ENCODE results near the gene IQSEC1.

Gene IQSEC1

DNA sequence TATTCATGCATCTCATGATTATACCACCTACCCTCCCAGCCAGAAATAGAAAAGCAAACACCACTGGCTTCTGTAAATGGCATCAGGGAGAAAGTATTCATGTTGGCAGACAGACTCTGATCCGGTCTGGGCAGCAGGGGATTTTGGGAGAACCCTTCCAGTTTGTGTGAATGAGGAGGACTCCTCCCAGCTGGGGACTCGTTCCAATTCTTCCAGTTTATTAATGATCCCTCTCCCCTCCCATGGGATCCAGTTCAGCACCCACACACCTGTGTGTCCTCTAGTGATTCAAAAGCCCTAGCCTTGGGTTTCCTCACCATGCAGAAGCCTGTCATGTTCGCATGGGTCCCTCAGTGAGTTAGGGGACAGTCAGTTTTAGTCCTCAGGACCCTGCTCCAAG, 110.9 kb downstream of the IQSEC1 start:
- peaks cover 100% of the 10 kb centered on the region in 10 experiments for H3K4me1 ChIP-seq
- H4K20me1 ChIP-seq: peaks cover 73 to 100% (median 98%) of the 10 kb centered on the region in 11 experiments
- H3K4me3 ChIP-seq: 0 out of 20 replicates have a peak overlapping the region, but pooled peaks of 1 of the 10 experiments have one; percentile 15
- H3K9me3 ChIP-seq (replicated peaks in 1 of 11): no peaks in the 10 kb centered on the region
- peak overlapping the region in 7 of 11 experiments; percentile 22 to 64 (median 43); a peak in 11 of 22 replicates for H3K9ac ChIP-seq
- H3K27ac ChIP-seq: peak overlapping the region in 7 of 11 experiments; percentile 27 to 90 (median 58); a peak in 12 of 22 replicates
- H3K27me3 ChIP-seq: no peaks in the 10 kb centered on the region; a peak in 1 of 22 replicates
- peak overlapping the region; percentile 96 to 100 (median 99) for H3K4me2 ChIP-seq
- peaks cover 0 to 35% (median 0%) of the 10 kb centered on the region in 11 experiments; a peak in 5 of 22 replicates for H3K36me3 ChIP-seq
- TF ChIP-seq Cebpa-rat (IDR thresholded peaks at IDR 0.05): no peak

DNA sequence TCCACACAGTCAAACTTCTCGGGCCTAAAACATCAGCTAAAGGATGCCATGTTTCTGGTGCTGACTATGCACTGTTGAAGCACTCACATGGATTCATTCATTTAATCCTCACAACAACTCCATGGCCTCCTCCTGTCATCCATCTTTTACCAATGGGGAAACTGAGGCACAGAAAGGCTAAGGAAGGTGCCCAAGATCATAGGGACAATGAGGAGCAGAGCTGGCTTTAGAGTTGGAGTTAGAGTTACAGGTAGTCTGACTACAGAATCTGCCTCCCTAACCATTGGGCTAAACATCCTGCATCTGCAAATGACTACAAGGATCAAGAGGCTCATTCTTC, 111.6 kb downstream of the IQSEC1 start:
- peak overlapping the region; percentile 96 to 100 (median 99) for H3K4me2 ChIP-seq
- H4K20me1 ChIP-seq: peaks cover 67 to 100% (median 98%) of the 10 kb centered on the region in 11 experiments
- H3K27ac ChIP-seq: peak overlapping the region in 6 of 11 experiments; percentile 34 to 91 (median 89); a peak in 8 of 22 replicates

DNA sequence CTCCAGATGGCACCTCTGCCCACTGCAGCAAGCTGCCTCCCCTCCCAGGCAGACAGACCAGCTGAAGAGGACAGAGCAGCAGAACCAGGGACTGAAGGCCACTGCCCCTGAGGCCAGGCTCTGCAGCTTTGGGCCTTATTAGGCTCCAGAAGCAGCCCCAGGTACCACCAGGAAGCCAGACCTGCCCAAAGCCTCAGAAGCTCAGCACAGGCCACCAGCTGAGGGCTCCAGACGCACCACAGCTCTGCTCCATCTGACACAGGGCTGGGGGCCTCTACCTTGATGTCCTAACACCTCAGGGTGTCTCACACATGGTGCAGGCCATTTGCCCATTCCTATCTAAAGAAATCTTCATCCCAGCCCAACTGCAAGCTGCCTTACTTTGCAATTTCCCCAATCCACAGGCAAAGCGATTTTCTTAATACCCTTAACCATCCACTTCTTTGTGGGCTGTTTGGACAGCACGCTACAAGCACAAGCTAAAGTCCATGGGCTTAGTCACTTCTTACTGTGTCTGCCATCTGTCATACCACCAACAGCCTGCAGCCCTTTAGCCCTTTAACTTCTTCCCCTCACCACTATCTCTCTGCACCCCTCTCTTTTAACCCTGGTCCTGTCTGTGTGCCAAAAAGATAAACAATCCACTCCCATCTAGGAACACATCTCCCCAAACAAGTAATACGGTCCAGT, 112.1 kb downstream of the IQSEC1 start:
- no peaks in the 10 kb centered on the region for H3K9me3 ChIP-seq (replicated peaks in 1 of 11)
- peak overlapping the region in 9 of 11 experiments; percentile 8 to 83 (median 64); a peak in 14 of 22 replicates for H3K9ac ChIP-seq
- peak overlapping the region in 8 of 11 experiments; percentile 59 to 91 (median 86); a peak in 16 of 22 replicates for H3K27ac ChIP-seq
- H3K4me2 ChIP-seq: peak overlapping the region; percentile 96 to 100 (median 99)
- no peaks in the 10 kb centered on the region for H3K27me3 ChIP-seq
- H3K4me1 ChIP-seq: peaks cover 100% of the 10 kb centered on the region in 10 experiments
- no peak for TF ChIP-seq Cebpa-rat (IDR thresholded peaks at IDR 0.05)
- H3K4me3 ChIP-seq: peak overlapping the region in 4 of 10 experiments; percentile 28 to 52 (median 45); a peak in 4 of 20 replicates
- H4K20me1 ChIP-seq: peaks cover 62 to 100% (median 98%) of the 10 kb centered on the region in 11 experiments
- H3K36me3 ChIP-seq: peaks cover 0 to 38% (median 0%) of the 10 kb centered on the region in 11 experiments; a peak in 5 of 22 replicates

More for the DNA sequence above, 111.6 kb downstream of the IQSEC1 start:
- Histone ChIP-seq H3K4me1 (peaks cover 100% of the 10 kb centered on the region in 10 experiments), H3K27me3 (no peaks in the 10 kb centered on the region), H3K9me3 (replicated peaks in 1 of 11) (no peaks in the 10 kb centered on the region), H3K4me3 (no peak overlapping the region), H3K9ac (peak overlapping the region in 3 of 11 experiments; percentile 64 to 83 (median 72); a peak in 6 of 22 replicates), H3K36me3 (peaks cover 0 to 38% (median 0%) of the 10 kb centered on the region in 11 experiments; a peak in 5 of 22 replicates)
- no peak for TF ChIP-seq Cebpa-rat (IDR thresholded peaks at IDR 0.05)

GRCh38 chr3:12960497-12960896, 112.7 kb downstream of the IQSEC1 start:
- no peak for TF ChIP-seq Cebpa-rat (IDR thresholded peaks at IDR 0.05)
- Histone ChIP-seq H3K4me1 (peaks cover 100% of the 10 kb centered on the region in 10 experiments), H3K27me3 (no peaks in the 10 kb centered on the region), H3K27ac (peak overlapping the region in 10 of 11 experiments; percentile 5 to 91 (median 80); a peak in 18 of 22 replicates), H3K9me3 (replicated peaks in 1 of 11) (no peaks in the 10 kb centered on the region), H3K9ac (peak overlapping the region in 9 of 11 experiments; percentile 22 to 83 (median 64); a peak in 17 of 22 replicates), H3K4me2 (peak overlapping the region; percentile 96 to 100 (median 99)), H3K4me3 (peak overlapping the region in 8 of 10 experiments; percentile 28 to 57 (median 44); a peak in 14 of 20 replicates), H3K36me3 (peaks cover 0 to 33% (median 0%) of the 10 kb centered on the region in 11 experiments; a peak in 5 of 22 replicates), H4K20me1 (peaks cover 55 to 100% (median 98%) of the 10 kb centered on the region in 11 experiments)

- Histone ChIP-seq H3K4me3 (peak overlapping the region in 8 of 10 experiments; percentile 28 to 57 (median 44); a peak in 14 of 20 replicates), H4K20me1 (peaks cover 50 to 100% (median 98%) of the 10 kb centered on the region in 11 experiments), H3K27ac (peak overlapping the region in 10 of 11 experiments; percentile 5 to 91 (median 80); a peak in 19 of 22 replicates), H3K9ac (peak overlapping the region in 9 of 11 experiments; percentile 22 to 83 (median 64); a peak in 17 of 22 replicates), H3K4me2 (peak overlapping the region; percentile 96 to 100 (median 99)), H3K36me3 (peaks cover 0 to 32% (median 0%) of the 10 kb centered on the region in 11 experiments; a peak in 5 of 22 replicates), H3K9me3 (replicated peaks in 1 of 11) (no peaks in the 10 kb centered on the region), H3K27me3 (no peaks in the 10 kb centered on the region), H3K4me1 (peaks cover 100% of the 10 kb centered on the region in 10 experiments)
- TF ChIP-seq Cebpa-rat (IDR thresholded peaks at IDR 0.05): no peak
Measured at GRCh38 chr3:12959838-12960378, 113.3 kb downstream of the IQSEC1 start.

DNA sequence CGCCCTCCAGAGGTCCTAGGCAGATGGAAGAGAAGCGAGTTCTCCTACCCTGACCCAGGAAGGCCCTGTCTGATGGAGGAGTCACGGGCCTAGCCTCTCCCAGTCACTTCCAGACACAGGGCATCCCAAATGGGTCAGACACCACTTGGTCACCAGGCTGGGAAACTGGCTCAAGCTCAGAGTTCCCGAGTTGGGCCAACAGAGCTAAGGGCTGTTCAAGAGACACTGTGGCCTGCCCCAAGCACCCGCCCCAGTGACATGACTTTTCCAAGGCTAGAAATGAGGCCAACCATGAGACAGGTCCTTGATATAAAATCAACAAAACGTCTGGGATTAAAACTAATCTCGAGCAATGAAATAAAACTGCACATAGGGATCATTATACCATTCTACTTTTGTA, 113.8 kb downstream of the IQSEC1 start:
- Histone ChIP-seq H3K27me3 (no peaks in the 10 kb centered on the region), H3K27ac (peak overlapping the region in 10 of 11 experiments; percentile 18 to 91 (median 80); a peak in 19 of 22 replicates), H3K9me3 (replicated peaks in 1 of 11) (no peaks in the 10 kb centered on the region), H3K9ac (peak overlapping the region in 10 of 11 experiments; percentile 9 to 83 (median 62); a peak in 18 of 22 replicates), H3K4me2 (peak overlapping the region; percentile 96 to 100 (median 99)), H4K20me1 (peaks cover 49 to 100% (median 98%) of the 10 kb centered on the region in 11 experiments), H3K4me1 (peaks cover 100% of the 10 kb centered on the region in 10 experiments), H3K4me3 (peak overlapping the region in 8 of 10 experiments; percentile 6 to 52 (median 30); a peak in 10 of 20 replicates), H3K36me3 (peaks cover 0 to 35% (median 0%) of the 10 kb centered on the region in 11 experiments; a peak in 5 of 22 replicates)
- TF ChIP-seq Cebpa-rat (IDR thresholded peaks at IDR 0.05): no peak

GRCh38 chr3:12957824-12958792, 115.1 kb downstream of the IQSEC1 start:
- no peaks in the 10 kb centered on the region for H3K9me3 ChIP-seq (replicated peaks in 1 of 11)
- no peak overlapping the region for H3K4me3 ChIP-seq
- H3K36me3 ChIP-seq: peaks cover 0 to 43% (median 0%) of the 10 kb centered on the region in 11 experiments; a peak in 7 of 22 replicates
- H3K27ac ChIP-seq: peak overlapping the region in 7 of 11 experiments; percentile 76 to 91 (median 88); a peak in 15 of 22 replicates
- TF ChIP-seq Cebpa-rat (IDR thresholded peaks at IDR 0.05): no peak
- H4K20me1 ChIP-seq: peaks cover 48 to 100% (median 98%) of the 10 kb centered on the region in 11 experiments; a peak in 21 of 22 replicates
- no peaks in the 10 kb centered on the region for H3K27me3 ChIP-seq
- peak overlapping the region in 6 of 11 experiments; percentile 43 to 83 (median 76); a peak in 7 of 22 replicates for H3K9ac ChIP-seq
- peak overlapping the region; percentile 96 to 100 (median 99) for H3K4me2 ChIP-seq
- peaks cover 100% of the 10 kb centered on the region in 10 experiments for H3K4me1 ChIP-seq

All from BLaER1 treated with 17β-estradiol and CSF1 and Interleukin-3, amounts not matched to agents 10 nM and 100 nM (cell line).